ENCODE measurements around the gene CDC34.

- TF ChIP-seq CTCF (conservative IDR thresholded peaks at IDR 0.05; ENCODE audit: low read depth, low read length) (no peak), EZH2 (IDR thresholded peaks at IDR 0.05; ENCODE audit: borderline replicate concordance, low read depth, low read length, poor library complexity, severe bottlenecking) (no peak)
These were observed 54.1 kb downstream of the CDC34 start for GRCh38 chr19:585551-586110.

Measured in A673 (cell line).